ENCODE data around the gene MIEF1.

MIEF1 gene

DNA sequence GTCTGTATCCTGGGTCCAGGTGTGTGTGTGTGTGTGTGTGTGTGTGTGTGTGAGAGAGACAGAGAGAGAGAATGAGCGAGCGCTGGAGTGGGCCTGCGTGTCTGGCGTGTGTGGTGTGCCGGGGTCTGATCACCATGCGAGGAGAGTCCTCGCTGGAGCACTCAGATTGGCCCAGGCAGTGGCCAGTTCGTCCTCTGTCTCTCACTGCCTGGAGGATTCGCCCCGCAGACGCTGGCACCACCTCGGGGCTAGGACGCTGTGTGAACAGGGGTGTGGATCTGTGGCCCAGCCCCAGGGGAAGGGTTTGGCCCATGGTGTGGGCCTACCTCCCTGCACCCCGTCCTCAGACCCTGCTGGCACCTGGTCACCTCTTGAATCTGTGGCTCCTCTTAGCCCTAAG, 56.9 kb downstream of the MIEF1 start:
- TF ChIP-seq, protein P1, sequence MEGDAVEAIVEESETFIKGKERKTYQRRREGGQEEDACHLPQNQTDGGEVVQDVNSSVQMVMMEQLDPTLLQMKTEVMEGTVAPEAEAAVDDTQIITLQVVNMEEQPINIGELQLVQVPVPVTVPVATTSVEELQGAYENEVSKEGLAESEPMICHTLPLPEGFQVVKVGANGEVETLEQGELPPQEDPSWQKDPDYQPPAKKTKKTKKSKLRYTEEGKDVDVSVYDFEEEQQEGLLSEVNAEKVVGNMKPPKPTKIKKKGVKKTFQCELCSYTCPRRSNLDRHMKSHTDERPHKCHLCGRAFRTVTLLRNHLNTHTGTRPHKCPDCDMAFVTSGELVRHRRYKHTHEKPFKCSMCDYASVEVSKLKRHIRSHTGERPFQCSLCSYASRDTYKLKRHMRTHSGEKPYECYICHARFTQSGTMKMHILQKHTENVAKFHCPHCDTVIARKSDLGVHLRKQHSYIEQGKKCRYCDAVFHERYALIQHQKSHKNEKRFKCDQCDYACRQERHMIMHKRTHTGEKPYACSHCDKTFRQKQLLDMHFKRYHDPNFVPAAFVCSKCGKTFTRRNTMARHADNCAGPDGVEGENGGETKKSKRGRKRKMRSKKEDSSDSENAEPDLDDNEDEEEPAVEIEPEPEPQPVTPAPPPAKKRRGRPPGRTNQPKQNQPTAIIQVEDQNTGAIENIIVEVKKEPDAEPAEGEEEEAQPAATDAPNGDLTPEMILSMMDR (IDR thresholded peaks at IDR 0.05; ENCODE audit: insufficient read depth, low read depth, low read length, missing control alignments), result no peak
- no peak overlapping the region for H3K4me3 ChIP-seq (ENCODE audit: low read length)
- no peak for DNase-seq (ENCODE audit: low read depth)

- H3K4me3 ChIP-seq (ENCODE audit: low read length), result no peak overlapping the region
- DNase-seq (ENCODE audit: low read depth), result no peak
- TF ChIP-seq, protein P1 (IDR thresholded peaks at IDR 0.05; ENCODE audit: insufficient read depth, low read depth, low read length, missing control alignments), result peak; percentile 47
Measured at GRCh38 chr22:39559456-39560105, 57.5 kb downstream of the MIEF1 start.

DNA sequence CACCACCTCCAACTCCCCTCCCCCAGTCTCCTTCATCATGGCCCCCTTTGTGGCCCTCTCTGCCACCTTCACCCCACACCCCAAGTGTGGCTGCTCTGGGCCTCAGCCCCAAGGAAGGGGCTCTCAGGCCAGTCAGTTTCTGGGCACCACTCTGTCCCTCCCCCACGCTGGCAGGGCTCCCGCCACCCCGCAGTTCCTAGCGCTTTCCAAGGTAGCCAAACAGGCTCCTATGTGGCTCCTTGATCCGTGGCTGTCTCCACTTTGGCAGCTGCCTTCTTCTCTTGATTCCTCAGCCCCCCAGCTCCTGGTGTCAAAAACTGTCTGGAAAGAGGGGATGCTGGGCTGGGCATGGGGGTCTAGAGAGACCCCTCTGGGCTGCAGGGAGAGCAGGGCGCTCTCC, 58.0 kb downstream of the MIEF1 start:
- DNase-seq (ENCODE audit: low read depth), result no peak
- TF ChIP-seq, protein P1 (IDR thresholded peaks at IDR 0.05; ENCODE audit: insufficient read depth, low read depth, low read length, missing control alignments), result no peak
- H3K4me3 ChIP-seq (ENCODE audit: low read length), result no peak overlapping the region

DNA sequence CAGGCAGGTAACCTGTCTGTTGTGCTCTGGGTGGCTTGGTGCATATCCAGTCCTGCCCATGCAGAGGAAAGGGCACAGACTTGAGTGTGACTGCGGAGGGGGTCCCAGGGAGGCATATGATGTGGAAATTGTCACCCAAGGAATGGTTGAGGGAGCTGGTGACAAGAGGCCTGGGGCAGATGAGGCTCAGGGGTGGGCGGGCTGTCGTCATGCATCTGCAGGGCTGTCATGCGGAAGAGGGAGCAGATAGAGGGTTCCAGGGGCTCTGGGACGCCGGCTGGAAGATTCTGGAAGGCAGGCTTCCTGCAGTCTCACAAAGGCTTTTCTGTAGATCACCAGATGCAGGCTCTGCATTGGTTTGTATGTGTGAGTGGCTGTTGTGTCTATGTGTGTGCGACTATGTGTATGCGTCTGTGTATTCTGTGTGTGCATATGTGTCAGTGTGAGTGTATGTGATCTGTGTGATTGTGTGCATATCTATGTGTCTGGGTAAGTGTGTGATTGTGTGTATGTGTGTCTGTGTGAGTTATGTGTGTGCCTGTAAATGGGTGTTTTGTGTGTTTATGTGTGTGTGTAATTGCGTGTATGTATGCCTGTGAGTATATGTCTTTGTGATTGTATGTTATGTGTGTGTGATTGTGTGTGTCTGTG, 60.9 kb downstream of the MIEF1 start:
- TF ChIP-seq, protein P1 (IDR thresholded peaks at IDR 0.05; ENCODE audit: insufficient read depth, low read depth, low read length, missing control alignments), result no peak
- no peak overlapping the region for H3K4me3 ChIP-seq (ENCODE audit: low read length)
- DNase-seq (ENCODE audit: low read depth), result no peak

DNA sequence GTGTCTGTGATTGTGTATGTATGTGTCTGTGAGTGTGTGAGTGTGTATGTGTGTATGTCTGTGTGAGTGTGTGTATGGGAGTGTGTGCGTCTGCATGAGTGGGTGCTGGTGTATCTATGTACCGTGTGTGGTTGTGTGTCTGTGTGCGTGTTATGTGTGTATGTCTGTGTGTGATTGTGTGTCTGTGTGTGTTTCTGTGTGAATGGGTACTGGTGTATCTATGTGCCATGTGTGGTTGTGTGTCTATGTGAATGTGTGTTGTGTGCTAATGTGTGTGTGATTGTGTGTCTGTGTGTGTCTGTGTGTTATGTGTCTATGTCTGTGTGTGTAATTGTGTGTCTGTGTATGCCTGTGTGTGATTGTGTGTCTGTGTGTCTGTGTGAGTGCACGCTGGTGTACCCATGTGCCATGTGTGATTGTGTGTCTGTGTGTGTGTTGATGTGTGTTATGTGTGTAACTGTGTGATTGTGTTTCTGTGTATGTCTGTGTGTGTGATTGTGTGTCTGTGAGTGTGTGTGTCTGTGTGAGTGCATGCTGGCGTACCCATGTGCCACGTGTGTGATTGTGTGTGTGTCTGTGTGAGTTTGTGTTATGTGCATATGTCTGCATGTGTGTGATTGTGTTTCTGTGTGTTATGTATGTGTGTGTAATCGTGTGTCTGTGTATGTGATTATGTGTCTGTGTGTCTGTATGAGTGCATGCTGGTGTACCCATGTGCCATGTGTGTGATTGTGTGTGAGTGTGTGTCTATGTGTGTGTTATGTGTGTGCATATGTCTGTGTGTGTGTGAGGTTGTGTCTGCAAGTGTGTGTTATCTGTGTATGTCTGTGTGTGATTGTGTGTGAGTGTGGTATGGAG, 61.7 kb downstream of the MIEF1 start:
- TF ChIP-seq, protein P1 (IDR thresholded peaks at IDR 0.05; ENCODE audit: insufficient read depth, low read depth, low read length, missing control alignments), result no peak
- no peak for DNase-seq (ENCODE audit: low read depth)
- no peak overlapping the region for H3K4me3 ChIP-seq (ENCODE audit: low read length)

DNA sequence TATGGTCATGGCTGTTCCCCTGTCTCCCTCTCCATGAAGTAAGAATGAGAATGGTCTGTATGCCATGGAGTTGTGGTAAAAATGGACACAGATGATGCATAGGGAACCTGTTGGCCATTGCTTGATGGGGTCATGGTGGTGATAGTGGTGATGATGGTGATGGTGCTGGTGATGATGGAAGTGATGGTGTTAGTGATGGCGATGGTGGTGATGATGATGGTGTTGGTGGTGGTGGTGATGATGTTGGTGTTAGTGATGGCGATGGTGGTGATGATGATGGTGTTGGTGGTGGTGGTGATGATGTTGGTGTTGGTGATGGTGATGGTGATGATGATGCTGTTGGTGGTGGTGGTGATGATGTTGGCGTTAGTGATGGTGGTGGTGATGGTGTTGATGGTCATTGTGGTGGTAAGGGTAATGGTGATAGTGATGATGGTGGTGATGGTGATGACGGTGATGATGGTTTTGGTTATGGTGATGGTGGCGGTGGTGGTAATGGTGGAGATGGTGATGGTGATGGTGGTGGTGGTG, 63.4 kb downstream of the MIEF1 start:
- H3K4me3 ChIP-seq (ENCODE audit: low read length), result no peak overlapping the region
- DNase-seq (ENCODE audit: low read depth), result no peak
- TF ChIP-seq, protein P1 (IDR thresholded peaks at IDR 0.05; ENCODE audit: insufficient read depth, low read depth, low read length, missing control alignments), result no peak
